ENCODE measurements around the gene JAG2. TPM values are rescaled to one million over a fixed set of nuclear protein-coding genes. Genes with fewer than 3 reads are reported as not detected.

The JAG2 gene
- total RNA-seq, 1 donor from 2014 or later, result 0.44 TPM

DNA sequence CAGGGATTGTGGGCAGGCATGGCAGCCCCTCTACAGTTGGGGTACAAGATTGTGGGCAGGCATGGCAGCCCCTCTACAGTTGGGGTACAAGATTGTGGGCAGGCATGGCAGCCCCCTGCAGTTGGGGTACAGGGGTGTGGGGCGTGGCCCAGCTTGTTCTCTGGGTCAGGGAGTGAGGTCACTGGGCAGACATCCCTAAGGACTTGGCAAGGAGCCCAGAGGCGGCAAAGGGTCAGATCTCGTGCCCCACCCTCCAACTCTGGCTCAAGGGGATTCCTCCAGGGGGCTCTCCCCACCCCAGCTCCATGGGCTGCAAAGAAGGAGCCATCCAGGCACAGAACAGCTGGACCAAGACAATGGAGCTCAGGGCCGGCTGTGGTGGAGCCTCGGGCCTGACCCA lies 38.3 kb upstream of the JAG2 start:
- ChIA-PET CTCF (no interaction called here), POLR2A (no interaction called here)
- Mint-ChIP-seq H3K4me3 (no peak overlapping the region), H3K27me3 (no peaks in the 10 kb centered on the region), H3K9me3 (no peaks in the 10 kb centered on the region), H3K4me1 (peaks cover 10% of the 10 kb centered on the region), H3K27ac (no peak overlapping the region), H3K36me3 (ENCODE audit: low read depth) (peaks cover 12% of the 10 kb centered on the region)
- TF ChIP-seq CTCF (IDR thresholded peaks at IDR 0.05), result no peak
- DNase-seq, result no peak
- intact Hi-C loops (cut with micrococcal nuclease), result no loop called here
- ATAC-seq (ENCODE audit: low read depth), result no peak

GRCh38 chr14:105205673-105206208 lies 37.2 kb upstream of the JAG2 start:
- TF ChIP-seq CTCF (IDR thresholded peaks at IDR 0.05), result no peak
- H3K4me1 Mint-ChIP-seq, result peaks cover 14% of the 10 kb centered on the region
- H3K36me3 Mint-ChIP-seq (ENCODE audit: low read depth), result peaks cover 8% of the 10 kb centered on the region
- ATAC-seq (ENCODE audit: low read depth) (no peak), DNase-seq (no peak)
- H3K4me3 Mint-ChIP-seq, result no peak overlapping the region
- intact Hi-C loops (cut with micrococcal nuclease), result no loop called here
- no peak overlapping the region for H3K27ac Mint-ChIP-seq
- H3K27me3 Mint-ChIP-seq, result peaks cover 2% of the 10 kb centered on the region
- ChIA-PET POLR2A (no interaction called here), CTCF (no interaction called here)
- H3K9me3 Mint-ChIP-seq, result no peaks in the 10 kb centered on the region

DNA sequence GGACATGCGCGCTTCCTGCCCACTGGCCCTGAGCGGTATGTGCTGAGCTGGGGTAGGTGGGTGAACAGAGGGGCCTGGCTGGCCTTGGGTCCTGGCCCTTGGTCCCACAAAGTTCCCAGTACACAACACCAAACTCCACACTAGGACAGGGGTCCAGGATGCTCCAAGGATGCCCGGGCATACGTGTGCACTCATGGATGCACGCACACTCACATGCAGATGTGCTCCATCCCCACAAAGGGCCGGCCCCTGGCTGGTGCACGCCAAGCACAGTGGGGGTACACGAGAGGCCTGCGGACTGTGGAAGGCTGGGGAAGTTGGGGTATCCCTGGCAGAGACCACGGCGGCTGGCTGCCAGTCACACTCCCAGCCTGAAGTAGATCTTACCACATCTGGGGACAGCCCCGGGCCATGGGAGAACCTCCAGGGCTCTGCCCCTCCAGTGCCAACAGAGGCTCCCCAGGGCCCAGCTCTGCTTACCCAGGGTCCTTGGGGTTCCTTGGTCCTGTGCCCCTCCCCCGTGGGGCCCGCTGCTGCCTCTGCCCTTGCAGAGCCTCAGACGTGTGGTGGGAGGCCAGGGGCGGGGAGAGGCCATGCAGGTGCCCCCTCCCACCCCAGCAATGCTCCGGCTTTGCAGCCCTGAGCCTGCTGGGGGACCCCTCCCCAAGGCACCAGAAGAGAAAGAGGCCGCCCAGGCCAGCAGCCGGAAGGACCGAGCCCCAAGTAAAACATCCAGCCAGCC lies 36.5 kb upstream of the JAG2 start:
- ATAC-seq (ENCODE audit: low read depth) (no peak), DNase-seq (no peak)
- Mint-ChIP-seq H3K4me3 (no peak overlapping the region), H3K4me1 (peaks cover 14% of the 10 kb centered on the region), H3K9me3 (no peaks in the 10 kb centered on the region), H3K36me3 (ENCODE audit: low read depth) (peaks cover 4% of the 10 kb centered on the region), H3K27me3 (peaks cover 8% of the 10 kb centered on the region), H3K27ac (no peak overlapping the region)
- ChIA-PET CTCF (no interaction called here), POLR2A (interaction anchor here (1.2 kb wide), 1 partner anchor 9 kb away, joined by 3 read pairs; no protein-coding TSS in a partner anchor)
- intact Hi-C loops (cut with micrococcal nuclease), result loop anchor here (5.0 kb wide), 1 partner anchor 77 kb away; no protein-coding TSS in a partner anchor
- no peak for TF ChIP-seq CTCF (IDR thresholded peaks at IDR 0.05)

DNA sequence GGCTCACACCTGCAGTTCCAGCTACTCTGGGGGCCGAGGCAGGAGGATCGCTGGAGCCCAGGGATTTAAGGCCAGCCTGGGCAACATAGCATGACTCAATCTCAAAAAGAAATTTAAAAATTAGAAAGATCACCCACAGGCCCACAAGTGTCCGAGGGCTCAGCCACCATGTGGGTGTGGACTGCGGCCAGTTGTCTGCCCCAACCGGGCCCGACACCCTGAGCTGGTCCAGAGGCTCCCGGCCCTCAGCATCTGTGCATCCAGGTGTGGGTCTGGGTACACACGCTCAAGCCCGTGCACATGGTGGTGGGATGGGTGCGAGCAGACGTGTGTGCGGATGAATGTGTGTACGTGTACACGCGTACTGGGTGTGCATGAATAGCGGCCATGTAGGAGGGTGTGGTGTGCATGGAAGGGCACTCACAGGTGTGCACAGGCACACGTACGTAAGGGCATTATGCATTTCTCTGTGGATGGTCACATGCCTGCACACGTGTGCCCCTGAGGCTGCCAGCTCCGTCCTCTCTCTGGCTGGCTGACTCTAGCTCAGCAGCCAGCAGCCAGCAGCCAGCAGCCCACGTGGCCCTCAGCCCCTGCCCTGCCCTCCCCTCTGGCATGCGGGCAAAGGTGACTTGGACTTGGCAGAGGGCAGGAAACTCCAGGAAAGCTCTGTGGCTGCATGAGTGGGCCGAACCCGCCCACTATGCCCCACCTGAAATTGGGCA lies 35.8 kb upstream of the JAG2 start:
- no peaks in the 10 kb centered on the region for H3K36me3 Mint-ChIP-seq (ENCODE audit: low read depth)
- no peak overlapping the region for H3K27ac Mint-ChIP-seq
- ATAC-seq (ENCODE audit: low read depth), result no peak
- no peak for TF ChIP-seq CTCF (IDR thresholded peaks at IDR 0.05)
- intact Hi-C loops (cut with micrococcal nuclease), result loop anchor here (5.0 kb wide), 1 partner anchor 78 kb away; no protein-coding TSS in a partner anchor
- POLR2A ChIA-PET, result interaction anchor here (1.2 kb wide), 1 partner anchor 9 kb away, joined by 3 read pairs; no protein-coding TSS in a partner anchor
- no peaks in the 10 kb centered on the region for H3K9me3 Mint-ChIP-seq
- H3K4me1 Mint-ChIP-seq, result peaks cover 14% of the 10 kb centered on the region
- no peak overlapping the region for H3K4me3 Mint-ChIP-seq
- H3K27me3 Mint-ChIP-seq, result peaks cover 14% of the 10 kb centered on the region
- DNase-seq, result no peak
- CTCF ChIA-PET, result interaction anchor here (0.6 kb wide), 1 partner anchor 324 kb away, joined by 3 read pairs; no protein-coding TSS in a partner anchor

GRCh38 chr14:105203701-105204100 lies 35.1 kb upstream of the JAG2 start:
- Mint-ChIP-seq H3K27me3 (peaks cover 19% of the 10 kb centered on the region), H3K9me3 (no peaks in the 10 kb centered on the region), H3K4me3 (no peak overlapping the region), H3K27ac (no peak overlapping the region), H3K4me1 (peaks cover 15% of the 10 kb centered on the region), H3K36me3 (ENCODE audit: low read depth) (no peaks in the 10 kb centered on the region)
- no peak for TF ChIP-seq CTCF (IDR thresholded peaks at IDR 0.05)
- POLR2A ChIA-PET, result no interaction called here
- intact Hi-C loops (cut with micrococcal nuclease), result loop anchor here (1.0 to 5.0 kb wide), 5 partner anchors 79 to 325 kb away; partner anchors contain the start of gene TEDC1
- no peak for ATAC-seq (ENCODE audit: low read depth)
- CTCF ChIA-PET, result no interaction called here
- no peak for DNase-seq

All from activated B cell treated with CpG ODN at 0.5 μM for 24 hours (primary cell).